ENCODE results near the gene HHATL.

HHATL gene

DNA sequence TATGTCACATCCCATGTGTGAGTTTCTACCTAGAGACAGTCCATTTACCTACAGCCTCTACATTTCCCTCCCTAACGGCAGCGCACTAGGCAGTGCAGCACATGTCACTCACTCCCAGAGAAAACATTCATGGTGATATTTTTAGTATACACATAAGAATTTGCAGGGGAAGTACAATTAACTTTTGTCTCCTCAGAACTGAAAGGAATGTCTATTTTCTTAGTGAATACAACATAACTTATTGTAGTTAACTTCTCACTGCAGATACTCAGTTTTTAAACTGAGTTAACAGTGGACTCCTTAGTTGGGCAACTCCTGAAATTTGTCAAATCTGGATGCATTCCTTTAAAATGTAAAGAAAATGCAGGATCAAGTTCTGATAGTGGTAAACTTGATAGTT, 53.6 kb downstream of the HHATL start:
- DNase-seq, result no peak

- DNase-seq, result no peak
Observed at GRCh38 chr3:42647821-42648459, 54.7 kb downstream of the HHATL start.

All from HCEC 1CT (cell line).